HG03066 (cell line): ENCODE results near the gene POLR1C.
A peak's percentile ranks its signal among the peaks of the same experiment; 100 is the strongest.
"Not testable (repeated sequence)": the region's sequence is repeated elsewhere in the genome, so short reads cannot be mapped to it uniquely, and the experiment has no call there.

ENCODE experiments used
- ATAC-seq: cut with Tn5 transposase; IDR thresholded peaks from one replicate; pipeline ENCODE4 v1.9.1; 2021; ENCODE audit warnings: low read depth; ENCODE audit not compliant: unreplicated experiment

The POLR1C gene, protein sequence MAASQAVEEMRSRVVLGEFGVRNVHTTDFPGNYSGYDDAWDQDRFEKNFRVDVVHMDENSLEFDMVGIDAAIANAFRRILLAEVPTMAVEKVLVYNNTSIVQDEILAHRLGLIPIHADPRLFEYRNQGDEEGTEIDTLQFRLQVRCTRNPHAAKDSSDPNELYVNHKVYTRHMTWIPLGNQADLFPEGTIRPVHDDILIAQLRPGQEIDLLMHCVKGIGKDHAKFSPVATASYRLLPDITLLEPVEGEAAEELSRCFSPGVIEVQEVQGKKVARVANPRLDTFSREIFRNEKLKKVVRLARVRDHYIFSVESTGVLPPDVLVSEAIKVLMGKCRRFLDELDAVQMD

DNA sequence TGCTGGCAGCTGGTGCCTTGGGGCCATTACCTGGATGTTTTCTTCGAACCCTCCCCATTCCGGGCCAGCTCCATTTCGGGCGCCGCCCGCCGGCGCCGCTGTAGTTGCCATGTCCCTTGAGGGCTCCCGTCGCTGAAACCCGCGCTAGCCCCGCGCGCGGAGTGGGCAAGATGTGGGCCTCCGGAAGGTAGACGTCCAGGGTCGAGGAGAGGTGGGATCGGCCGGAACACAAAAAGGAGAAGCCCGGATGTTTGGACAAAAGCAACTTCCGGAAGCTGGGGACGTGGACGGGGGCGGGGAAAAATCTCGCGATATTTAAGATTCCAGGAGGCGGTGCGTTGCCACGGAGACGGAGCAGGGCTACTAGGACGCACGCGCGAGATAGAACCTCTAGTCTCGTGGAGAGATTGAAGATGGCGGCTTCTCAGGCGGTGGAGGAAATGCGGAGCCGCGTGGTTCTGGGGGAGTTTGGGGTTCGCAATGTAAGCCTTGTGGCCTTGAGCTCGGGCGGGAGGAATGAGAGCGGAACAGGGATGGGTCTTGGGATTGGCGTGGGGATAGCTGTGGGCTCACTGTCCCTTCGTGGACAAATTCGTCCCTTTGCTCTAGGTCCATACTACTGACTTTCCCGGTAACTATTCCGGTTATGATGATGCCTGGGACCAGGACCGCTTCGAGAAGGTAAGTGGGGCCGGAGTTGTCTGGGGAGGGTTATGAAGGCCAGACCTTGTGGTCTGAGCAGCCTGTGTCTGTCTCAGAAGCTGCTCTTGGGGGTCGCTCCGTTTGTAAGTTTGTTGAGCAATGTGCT is at the start of gene POLR1C, which contains the start of gene YIPF3:
POLR1C (plus strand) TSS at position 393 of the 808 bp plus-strand sequence; CDS start at position 414, 21 bp downstream.
YIPF3 (minus strand) TSS at position 230 of the 808 bp plus-strand sequence; CDS start at position 111, 119 bp downstream.
- ATAC-seq = peak; percentile 84

DNA sequence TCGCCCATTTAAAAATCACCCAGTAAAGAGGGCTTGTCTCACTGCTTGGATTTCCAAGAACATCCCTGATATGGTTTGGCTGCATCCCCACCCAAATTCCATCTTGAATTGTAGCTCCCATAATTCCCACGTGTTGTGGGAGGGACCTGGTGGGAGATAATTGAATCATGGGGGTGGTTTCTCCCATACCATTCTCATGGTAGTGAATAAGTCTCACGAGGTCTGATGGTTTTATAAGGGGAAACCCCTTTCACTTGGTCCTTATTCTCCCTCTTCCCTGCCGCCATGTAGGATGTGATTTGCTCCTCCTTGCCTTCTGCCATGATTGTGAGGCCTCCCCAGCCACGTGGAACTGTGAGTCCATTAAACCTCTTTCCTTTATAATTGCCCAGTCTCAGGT is 49.6 kb upstream of the POLR1C start:
- not testable (repeated sequence) for ATAC-seq

GRCh38 chr6:43467752-43468151 is 49.1 kb upstream of the POLR1C start:
- ATAC-seq = no peak

- ATAC-seq = no peak
Measured at GRCh38 chr6:43468240-43468639, 48.6 kb upstream of the POLR1C start.

- no peak for ATAC-seq
Measured at GRCh38 chr6:43468748-43469681, 47.9 kb upstream of the POLR1C start.

GRCh38 chr6:43469947-43470346 is 46.9 kb upstream of the POLR1C start:
- ATAC-seq = no peak

DNA sequence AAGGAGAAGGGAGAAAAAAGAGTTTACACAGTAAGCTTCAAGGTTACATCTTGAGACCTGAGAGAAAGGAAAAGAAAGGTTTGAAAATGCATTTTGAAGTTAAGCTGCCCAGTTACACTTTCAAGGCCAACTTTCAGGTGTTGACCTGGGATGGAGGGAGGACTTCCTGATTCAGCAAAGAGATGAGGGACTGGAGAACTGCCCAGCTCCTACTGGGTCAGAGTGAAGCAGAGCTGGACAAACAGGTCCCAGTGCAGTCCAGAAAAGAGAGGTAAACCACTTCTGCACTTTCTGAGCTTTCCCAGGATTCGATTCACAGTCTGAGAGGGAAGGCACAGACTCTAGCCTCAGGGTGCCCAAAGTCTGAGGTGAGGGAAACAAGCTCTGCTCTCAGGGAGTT is 45.5 kb upstream of the POLR1C start:
- ATAC-seq = no peak

DNA sequence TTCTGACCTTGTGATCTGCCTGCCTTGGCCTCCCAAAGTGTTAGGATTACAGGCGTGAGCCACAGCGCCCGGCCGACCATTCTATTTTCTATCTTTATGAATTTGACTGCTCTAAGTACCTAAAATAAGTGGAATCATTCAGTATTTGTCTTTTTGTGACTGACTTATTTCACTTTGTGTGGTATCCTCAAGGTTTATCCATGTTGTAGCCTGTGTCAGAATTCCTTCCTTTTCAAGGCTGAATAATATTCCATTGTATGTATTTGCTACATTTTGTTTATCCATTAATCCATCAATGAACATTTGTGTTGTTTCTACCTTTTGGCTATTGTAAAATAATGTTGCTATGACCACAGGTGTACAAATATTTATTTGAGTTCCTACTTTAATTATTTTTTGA is 44.4 kb upstream of the POLR1C start:
- no peak for ATAC-seq

DNA sequence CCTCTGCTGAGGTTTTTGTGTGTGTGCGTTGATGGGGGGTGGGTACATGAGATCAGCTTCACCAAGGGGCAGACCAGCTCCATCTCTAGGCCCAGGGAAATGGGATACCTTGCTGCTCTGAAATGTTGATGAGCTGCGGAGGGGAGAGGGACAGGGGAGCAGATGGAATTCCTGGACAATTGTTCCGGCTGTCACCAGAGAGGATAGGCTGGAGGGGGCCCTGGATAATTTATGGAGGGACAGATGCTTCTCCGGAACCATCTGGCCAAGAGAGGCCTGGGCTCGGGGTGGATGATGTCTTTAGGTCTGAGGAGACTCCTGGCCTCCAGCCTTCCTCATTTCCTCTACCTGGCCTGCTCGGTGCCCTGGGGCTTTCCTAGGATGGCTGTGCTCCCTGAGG is 41.4 kb upstream of the POLR1C start:
- ATAC-seq = no peak

GRCh38 chr6:43476746-43477145 is 40.1 kb upstream of the POLR1C start:
- no peak for ATAC-seq

GRCh38 chr6:43477235-43478007 is 39.5 kb upstream of the POLR1C start, which contains the start of gene TJAP1:
TJAP1 (plus strand) TSS chr6:43477570; CDS start chr6:43499002, 21,432 bp downstream.
- ATAC-seq = peak; percentile 96

DNA sequence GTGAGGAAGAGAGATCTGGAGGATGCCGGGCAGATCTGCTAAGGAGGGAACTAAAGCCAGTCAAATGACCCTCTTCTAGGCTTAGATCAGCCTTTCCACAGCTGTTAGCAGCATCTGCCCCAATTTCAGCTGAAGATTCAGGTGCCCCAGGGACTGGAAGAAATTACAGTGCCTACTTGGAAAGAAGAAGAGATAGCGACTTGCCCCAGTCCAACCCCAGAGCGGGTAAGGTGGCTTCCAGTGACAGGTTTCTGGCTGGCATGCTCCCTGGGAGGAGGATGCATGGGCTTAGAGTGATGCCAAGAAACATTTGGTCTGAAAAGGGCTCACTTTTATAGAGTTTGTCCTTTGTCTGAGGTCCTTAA is 38.9 kb upstream of the POLR1C start:
- ATAC-seq = no peak

- ATAC-seq = no peak
Measured at GRCh38 chr6:43481075-43481474, 35.8 kb upstream of the POLR1C start.

- no peak for ATAC-seq
Measured at GRCh38 chr6:43481591-43482236, 35.2 kb upstream of the POLR1C start.

- ATAC-seq = no peak
Measured at GRCh38 chr6:43488667-43489276, 28.1 kb upstream of the POLR1C start.

DNA sequence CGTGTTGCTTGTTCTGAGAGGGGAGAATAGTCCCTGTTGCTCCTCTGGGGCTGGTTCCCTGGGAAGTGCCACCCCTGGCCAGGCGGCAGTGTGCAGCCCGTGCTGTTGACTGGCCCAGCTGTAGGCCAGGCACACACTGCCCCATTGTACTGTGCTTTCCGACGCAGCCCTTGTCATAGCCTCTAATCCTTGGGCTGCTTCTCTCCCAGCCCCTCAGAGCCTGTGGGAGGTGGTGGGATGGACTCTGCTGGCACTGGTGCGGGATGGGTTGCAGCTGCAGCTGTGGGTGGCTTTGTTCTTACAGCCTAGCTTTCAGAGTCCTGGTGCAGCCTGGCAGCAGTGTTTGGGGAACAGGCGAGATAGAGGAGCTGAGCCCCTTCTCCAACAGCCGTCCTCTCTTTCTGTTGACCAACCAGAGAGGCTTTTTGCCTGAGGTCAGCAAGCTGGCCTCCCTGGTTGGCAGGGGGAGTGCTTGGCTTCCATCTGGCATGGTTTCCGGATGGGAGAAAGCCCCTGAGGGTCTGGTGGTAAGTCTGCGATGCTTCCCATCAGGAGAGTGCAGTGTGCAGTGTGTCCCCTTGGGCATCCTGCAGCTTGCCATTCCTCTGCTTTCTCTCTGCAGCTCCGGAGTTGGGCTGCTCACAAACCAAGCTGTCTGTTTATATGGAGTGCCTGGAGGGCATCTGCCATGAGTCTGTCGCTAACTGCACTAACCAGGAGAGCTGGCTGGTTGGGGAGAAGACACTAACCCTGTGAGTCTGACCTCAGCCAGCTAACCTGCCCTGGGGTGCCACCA is 27.4 kb upstream of the POLR1C start:
- ATAC-seq = no peak

DNA sequence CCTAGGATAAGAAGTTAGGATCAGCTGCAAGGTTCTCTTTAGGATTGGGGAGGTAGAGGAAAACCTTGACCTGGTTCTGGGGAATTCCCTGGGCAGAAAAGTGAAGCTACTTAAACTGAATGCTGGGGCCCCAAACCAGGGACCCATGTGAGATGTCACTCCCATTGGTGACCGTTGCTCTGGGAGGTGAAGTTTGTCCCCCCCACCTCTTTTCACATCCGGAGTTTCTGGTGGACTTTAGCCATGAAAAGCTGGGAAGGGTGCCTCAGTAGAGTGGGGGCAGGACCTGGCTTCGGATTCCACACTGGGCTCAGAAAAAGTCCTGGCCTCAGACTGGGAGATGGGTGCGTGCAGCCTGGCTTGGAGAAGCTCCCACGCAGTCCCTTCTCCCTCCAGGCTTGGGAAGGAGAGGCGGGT is 26.4 kb upstream of the POLR1C start:
- ATAC-seq = no peak
